CD4-positive, alpha-beta T cell treated with Interleukin-17A for 4 hours (primary cell): Measurements from ENCODE around the gene CBX6.
A peak's percentile ranks its signal among the peaks of the same experiment; 100 is the strongest.

Experiments used
- DNase-seq: peaks from one replicate; pipeline ENCODE4 v3.0.0-alpha.2; 2020; ENCODE audit warnings: mixed read lengths

The CBX6 gene

DNA sequence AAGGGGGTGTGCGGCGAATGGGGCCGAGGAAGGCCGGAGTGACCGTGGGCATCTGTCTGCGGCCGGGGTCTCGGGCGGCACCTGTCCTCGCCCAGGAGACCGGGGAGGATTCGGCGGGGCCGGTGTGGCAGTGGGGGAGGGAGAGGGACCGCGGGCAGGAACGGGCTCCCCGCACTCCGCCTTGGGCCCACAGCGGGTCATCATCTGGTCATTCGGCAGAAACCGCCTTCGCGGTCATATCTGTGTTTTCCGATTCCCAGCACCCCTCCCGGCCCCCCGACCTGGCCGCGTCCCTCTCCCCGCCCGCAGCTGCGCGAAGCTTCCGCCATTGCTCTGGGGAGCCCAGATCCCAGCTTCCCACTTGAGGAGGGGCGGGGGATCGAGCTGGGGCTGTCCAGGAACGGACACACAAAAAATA, 824 bp upstream of the CBX6 start:
- DNase-seq, result peak; percentile 34

DNA sequence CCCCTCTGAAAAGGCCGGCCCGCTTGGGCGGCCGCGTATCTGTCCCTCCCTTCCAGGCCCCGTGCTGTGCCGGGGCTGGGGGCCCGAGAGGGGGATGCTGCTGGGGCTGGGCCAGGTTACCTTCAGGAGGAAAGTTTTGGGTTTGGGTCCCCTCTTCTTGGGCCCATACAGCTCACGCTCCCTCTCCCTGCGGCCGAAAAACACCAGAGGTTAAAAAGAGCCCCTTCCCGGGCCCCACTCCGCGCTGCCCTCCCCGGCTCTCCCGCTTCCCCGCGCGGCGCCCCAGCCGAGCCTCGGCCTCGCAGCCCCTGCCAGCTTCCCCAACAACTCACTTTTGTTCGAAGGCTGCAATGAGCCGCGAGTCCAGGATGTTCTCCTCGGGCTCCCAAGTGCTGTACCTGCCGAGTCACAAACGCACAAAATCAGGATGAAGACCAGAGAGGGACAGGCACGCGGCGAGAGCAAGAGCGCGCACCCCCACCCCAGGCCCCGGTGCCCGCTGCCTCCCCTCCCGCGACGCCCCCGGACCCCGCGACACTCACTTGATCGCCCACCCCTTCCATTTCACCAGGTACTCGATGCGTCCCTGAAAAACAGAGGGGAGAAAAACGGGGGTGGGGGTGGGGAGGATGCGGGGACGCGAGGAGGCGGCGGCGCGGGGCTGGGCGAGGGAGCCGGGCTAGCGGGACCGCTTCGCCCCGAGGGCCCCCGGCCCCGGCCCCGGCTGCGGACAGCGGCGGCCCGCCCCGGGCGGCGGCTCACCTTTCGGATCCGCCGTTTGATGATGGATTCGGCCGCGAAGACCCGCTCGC, 450 bp downstream of the CBX6 start:
- peak; percentile 38 for DNase-seq

DNA sequence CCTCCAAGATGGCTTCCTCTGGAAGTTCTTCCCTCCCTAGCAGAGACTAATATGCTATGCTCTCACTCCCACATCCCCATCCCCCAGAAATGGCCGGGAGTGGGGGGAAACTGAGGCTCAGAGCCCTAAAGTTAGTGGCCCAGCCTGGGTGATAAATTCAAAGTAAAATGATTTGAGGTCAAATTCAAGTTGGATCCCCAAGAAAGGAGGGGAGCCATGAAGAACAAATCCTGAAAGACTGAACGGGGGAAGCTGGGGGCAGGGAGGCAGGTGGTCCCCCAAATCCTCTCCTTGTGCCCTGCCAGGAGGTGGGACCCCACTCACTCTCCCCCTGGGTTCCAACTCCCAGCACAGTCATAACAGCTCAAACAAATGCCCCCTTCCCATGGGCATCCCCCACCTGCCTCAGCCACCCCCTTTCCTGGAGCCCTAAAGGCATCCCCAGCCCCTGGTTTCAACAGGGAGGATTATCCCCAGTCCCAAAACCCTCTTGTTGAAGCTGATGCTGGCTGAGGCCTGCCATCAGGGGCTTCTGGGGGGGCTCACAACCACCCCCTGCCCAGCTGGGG, 1.1 kb downstream of the CBX6 start:
- DNase-seq, result no peak

DNA sequence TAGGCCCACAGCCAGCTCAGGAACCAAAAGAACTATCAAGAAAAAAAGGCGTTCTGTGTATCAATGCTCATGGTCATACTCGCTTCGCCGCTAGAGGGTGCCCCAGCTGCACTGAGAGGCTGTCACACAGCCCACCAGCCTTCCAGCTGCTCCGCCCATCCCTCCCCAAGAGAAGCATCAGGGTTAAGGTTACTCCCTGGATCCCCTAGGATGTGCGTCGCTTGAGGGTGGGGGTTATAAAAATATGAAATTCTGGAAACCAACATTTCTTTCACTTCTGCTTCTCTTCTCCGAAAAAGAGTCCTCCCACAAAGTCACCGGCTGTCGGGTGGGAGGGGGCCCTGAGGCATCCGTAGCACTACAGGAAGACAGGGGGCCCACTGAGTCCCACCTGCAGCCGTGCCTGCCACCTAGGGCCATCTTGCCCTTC, 1.7 kb downstream of the CBX6 start:
- DNase-seq, result peak; percentile 92

DNA sequence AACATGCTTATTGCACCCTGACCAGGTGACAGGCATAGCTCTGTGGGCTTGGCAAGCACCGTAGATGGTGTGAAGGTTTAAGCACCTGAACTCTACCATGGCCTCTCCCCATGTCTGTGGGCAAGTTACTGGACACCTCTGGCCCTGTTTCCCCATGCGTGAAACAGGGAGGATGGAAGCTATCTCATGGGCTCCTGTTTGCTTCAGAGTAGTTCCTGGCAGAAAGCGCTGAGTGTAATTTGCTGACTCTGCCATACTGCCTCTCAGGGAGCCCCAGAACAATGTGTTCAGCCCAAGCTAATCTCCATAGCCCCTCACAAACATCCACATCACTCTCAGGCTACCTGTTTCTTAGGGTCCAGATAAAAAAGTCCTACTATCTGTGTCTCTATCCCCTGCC, 2.4 kb downstream of the CBX6 start:
- DNase-seq, result no peak

DNA sequence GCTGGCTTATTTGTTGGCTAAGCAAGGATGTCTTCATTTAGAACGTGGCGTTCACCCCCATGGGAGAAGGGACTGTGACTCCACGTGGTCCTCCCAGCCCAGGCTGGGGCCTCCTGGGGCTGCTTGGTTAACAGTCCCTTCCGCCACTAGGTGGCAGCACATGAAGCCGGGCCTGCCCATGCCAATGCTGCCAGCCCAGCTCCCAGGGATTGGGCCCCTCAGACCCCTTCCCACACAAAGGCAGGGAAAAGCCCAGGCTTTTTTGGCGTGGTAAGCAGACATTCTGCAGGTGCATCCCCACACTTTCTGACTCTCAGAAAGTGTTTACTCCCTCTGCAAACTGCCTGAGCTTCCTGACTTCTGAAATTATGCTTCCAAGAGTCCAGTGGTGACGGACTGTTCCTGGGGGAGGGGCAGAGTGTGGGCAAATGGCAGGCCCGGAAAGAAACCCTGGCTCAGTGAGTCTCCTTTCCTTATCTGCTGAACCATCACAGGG, 3.1 kb downstream of the CBX6 start:
- peak; percentile 91 for DNase-seq

DNA sequence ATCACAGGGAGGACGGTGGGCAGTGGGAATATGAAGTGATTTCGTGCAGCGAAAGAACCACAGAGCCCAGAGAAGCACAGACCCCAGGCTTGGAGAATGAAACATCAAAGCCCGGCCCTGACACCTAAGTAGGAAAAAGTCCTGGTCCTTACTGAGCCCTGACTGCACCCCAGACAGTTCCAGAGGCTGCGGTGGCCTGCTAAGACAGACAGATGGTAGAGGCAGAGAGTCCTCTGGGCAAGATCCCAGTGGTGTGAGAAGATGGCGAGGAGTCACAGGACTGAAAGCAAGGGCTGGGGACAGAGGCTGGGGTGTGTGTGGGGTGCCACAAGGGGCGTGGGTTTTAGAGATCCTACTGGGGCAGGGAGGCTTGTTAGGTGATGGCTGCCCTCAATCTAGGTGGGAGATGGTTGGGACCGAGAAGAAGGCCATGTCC, 3.7 kb downstream of the CBX6 start:
- DNase-seq, result no peak

DNA sequence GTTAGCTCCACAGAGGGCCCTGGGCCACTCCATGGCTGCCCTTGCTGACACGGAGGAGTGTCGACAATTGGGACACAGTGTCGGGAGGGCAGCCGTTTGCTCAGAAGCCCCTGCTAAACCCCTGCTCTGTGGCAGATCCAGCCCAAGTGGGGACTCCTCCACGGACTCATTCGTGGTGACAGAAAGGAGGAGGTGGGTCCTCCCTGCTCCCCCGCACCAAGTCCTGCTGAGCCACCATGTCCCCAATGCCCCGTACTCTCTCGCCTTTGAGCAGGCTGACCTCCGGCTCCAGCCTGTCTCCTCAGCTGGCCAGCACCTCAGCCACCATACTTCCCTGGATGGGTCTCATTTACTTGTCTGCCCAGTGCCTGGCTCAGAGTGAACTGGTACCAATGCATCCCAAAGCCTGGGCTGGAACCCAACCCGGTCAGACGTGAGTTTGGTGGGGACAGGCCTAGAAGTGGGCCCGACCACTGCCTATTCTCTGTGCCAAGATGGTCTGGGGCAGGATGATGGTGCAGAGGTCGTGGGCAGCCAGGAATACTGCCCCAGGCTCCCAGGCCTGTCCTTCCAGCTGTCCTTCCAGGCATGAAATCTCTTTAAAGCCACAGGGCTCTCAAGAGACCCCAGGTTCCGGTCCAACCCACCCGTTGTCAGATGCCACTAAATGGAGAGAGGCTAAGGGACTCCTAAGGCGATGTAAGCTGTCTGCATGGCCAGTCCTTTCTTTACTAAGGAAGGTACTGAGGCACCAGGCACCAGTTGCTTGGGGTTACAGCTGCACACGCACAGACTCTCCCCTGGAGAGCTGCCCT, 4.3 kb downstream of the CBX6 start:
- no peak for DNase-seq

DNA sequence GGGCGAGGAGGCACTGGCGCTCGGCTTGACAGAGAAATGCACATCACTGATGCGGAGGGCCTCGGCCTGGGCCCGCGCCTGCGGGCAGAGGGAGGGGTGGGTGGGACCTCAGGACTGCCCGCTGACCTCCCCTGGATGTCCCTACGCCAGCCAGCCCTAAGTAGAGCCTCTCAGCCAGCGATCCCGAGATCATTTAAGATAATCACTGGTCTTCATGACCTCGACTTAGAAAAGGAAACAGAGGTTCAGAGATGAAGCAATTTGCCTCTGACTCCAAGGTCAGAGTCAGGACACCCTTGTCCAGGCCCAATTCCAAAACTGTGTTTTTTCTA, 4.9 kb downstream of the CBX6 start:
- no peak for DNase-seq

DNA sequence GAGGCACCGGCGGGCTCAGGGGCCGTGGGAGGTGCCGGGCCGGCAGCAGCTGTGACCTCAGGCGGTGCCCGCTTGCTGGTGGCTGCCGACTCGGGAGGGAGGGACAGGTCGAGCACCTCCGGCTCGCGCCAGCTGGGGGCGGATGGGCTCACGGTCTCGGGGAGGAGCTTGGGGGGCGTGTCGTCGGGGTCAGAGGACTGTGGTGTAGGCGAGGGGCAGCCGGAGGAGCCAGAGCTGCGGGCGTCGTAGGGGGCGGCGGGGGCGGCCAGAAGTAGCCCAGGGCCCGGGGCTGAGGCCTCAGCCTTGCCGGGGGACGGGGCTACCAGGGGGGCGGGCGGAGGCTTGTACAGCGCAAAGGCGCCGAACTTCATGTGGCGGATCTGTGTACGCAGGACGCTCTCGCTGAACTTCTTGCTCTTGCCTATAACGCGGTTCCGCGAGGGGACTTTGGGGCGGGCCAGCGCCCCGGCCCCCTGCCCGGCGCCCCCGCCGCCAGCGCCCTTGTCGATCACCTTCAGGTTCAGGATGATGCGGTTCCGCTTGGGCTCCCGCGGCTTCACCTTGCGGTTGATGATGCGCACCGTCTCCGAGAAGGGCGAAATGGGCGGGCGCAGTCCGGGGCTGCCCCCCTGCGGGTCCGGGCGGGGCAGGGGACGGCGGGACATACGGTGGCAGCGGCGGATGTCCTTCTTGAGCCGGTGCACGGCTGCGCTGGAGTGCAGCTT, 5.5 kb downstream of the CBX6 start:
- DNase-seq, result no peak

DNA sequence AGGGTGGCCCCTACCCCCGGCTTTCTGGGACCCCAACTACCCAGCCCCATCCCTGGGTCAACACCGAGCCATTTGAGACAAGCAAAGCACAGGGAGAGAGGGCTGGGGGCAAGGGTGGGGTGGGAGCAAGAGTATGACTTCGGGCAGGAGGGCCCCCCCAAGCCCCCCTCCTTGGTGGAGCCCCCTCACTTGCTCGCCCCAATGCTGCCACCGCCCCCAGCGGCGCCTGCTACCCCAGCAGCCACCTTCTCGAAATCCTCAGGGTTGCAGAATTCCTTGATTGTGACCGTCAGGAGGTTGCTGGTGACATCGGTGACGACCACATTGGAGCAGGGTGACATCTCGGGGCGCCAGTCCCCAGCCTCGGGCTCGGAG, 6.0 kb downstream of the CBX6 start:
- no peak for DNase-seq

DNA sequence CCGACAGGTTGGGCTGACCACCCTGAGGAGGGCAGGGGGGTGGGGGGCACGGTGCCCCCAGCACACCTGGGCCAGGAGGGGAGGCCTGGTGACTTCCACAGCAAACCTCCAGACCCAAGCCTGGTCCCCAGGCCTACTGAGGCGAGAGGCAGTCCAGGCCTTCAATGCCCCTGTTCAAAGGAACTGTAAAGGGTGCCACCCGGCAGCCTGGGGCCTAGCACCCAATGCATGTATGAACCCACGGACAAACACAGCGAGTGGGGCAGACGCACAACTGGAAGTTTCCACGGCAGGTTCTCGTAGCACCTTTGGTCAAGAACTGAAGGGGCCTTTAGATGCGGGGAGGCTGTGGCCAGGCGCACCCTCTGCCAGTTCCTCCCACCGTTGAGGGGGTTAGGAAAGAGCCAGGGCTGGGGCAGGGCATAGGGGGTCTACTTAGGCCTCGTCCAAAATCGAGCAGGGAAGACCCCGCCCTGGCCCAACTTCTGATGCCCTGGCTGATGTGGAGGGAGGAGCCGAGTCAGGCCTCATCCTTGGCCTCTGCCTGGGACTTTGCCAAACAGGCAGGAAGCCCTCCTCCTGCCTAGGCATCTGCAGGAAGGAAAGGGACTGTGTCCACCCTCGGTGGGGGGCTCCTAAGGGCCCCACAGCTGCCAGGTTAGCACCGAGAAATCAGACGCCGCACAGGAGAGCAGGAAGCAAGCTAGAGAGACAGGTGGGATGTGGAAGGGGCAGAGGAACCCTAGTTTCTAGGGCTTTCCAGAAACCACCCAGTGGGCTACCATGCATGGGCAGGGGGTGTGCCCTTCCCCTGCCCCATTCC, 6.6 kb downstream of the CBX6 start:
- no peak for DNase-seq

DNA sequence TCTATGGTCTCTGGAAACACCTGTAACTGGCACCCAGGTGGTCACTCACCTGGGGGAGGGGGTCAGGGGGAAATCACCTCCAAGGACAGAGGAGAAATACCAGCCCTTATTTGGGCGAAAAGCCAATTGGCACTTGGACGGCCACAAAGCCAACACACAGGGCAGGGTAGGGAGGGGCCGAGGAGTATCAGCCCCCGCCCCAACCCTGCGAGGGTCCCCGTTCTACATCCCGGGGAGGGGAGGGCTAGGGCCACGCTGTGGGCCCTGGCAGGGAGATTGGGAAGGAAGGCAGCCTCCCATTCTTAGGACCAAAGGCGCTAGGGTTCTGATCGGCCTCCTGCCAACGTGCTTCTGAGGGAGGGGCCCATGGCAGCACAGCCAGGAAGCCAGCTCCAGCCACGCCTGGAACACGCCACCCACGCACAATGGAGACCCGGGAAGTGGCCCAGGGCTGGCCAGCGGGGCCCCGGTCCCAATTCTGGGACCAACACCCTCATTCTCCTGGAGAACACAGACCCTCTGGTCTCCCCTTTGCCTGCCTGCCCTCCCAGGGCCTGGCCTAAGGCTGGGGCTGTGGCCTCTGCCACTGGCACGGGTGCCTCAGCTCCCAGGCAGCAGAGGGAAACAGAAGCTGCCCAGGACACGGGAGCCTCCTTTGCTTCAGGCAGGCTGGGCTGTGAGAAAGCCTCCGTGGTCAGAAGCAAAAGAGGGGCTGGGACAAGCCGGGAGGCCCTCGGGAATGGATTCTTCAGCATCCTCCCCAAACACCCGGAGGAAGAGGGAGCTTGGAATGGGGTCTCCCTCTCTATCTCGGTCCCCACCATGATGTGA, 7.4 kb downstream of the CBX6 start:
- no peak for DNase-seq

DNA sequence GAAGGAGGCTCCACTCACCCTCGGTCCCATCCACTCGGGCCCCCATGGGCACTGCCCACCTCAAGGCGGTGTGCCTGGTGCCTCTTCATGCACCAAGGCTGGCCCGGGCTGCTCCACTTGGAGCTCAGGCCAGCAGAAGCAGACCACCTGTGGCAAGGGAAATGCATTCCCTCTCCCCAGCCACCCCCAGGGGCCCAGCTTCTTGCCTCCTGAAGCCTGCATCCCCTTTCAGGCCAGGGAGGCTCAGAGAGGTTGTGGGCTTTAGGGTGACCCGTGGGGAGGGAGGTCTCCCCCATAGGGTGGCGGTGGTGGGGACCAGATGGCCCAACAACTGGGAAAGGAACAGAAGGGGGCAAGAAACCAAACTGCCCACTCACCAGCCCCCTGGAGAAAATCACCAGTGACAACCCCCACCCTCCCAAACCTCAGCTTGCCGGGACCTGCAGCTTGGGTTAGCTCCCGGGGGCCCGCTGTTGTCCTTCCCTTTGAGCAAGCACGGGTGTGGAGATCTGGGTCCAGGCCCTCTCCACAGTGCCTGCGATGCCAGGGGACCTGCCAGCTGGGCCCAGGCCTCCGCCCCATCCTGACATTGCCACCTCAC, 8.4 kb downstream of the CBX6 start:
- DNase-seq, result no peak

DNA sequence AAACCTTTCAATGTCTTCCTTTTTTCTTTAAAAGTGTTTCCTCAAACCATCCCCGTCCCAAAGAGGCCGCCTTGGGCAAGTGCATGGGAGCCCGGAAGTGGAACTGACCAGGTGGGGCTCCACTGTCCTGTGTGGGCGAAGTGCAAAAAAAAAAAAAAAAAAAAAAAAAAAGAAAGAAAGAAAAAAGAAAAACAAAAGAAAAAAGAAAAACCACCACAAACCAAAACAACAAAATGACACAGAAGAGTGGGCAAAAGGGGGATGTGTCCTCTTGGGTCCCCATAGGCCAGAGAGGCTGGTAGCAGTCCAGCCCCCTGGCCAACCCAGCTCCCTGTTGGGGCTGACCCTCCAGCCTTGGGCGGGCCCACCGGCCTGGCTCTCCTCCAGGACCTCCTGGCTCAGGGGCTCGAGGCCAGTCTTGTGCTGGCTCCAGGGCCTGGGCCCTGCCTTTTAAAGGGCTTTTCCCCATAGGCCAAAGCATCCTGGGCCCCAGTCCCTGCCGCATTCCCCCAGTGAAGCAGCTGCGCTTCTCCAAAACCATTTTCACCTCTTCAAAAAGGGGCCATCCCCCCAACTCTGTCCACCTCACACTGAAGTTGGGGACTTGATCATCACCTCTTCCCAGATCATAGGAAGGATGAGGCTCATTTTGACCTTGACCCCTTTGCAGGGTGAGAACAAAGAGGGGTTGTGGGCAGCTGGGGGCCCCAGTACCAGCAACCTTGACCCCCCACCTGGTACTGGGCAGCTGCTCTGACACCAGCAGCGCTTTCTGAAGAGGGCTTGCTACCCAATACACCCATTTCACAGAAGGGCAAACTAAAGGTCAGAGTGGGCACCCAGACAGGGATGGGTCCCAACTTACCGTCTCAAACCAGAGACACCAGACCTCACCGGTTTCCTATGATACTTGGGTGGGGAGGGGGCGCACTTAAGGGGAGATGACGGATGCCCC, 9.4 kb downstream of the CBX6 start:
- DNase-seq, result no peak

DNA sequence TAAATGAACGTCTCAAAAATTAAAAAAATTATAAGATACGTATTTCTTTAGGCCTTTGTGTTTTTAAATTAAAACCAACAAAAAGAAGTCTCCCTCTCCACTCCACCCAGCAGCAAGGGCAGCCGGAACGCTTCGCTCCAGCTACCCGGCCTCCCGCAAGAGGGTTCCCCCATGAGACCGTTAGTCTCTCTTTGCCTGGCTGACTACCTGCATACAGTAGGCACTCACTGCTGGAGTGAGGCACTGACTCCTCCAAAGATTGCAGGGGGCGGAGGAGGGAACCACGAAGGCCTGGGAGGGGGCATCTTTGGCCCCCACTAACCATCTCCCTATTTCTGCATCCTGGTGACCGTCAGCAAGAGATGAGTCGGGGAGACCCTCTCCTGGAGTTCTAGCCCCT, 10.1 kb downstream of the CBX6 start:
- DNase-seq, result no peak

DNA sequence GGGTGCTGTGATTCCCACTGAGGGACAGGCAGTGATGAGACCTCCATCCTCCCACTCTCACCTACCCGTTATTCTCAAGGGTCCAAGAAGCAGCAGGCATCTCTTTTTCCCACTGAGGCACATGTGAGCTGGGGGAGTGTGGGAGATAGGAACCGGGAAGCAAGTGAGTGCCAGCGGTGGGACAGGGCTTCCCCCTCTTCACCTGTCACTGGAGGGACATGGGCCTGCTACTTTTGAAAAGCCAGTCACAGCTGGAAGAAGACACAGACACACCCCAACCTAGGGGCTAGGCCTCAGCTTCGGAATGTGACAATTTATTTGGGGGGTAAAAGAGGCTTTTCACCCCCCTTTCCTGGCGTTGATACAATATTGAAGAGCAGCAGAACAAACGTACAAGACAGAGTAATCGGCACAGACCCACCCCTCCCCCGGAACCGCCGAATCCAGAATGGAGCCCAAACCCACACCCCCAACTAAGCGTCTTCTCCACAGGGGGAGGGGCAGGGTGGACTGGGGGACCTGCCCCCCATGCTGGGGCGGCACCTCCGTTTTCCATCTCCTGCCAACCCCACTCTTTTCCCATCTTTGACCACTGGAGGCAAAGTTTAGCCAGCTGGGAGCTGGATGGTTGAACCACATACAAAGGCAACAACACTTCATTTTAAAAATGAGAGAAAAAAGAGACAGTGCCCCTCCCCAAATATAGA, 10.7 kb downstream of the CBX6 start:
- DNase-seq, result no peak

DNA sequence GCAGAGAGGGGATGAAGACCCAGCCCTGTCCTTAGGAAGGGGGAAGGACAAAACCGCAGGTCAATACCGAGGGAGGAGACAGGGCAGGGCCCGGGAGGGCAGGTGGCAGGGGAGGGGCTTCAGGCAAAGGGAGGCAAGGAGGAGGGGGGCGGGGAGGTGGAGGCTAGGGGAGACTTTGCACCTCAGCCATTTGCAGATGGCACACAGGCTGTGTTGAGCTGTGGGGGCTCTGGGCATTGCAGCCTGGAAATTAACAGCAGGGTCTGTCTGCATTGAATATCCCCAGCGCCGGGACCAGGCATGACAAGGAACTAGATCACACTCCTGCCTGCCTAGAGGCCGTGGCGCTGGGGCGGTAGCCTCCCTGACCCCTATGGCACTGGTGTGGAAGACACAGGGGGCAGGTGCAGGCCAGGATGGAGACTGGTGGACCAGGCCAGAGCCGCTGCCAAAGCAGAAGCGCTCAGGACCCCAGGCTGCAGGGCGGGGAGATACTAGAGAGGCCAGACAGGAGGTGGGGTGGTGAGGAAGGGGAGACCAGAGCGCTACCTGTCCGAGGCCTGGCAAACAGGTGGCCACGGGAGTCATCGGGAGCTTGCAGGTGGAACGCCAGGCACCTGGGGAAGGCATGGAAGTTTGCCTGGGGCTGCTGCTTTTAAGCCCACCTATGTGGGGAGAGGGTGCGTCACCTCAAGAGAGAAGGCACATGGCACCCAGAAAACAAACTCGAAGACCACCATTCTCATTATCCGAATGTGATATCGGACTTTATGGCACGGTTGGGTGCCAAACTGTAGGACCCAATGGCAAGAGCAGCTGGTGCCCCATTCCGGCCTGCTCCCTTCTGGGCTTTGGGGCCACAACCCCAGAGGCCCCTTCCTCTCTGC, 11.5 kb downstream of the CBX6 start:
- DNase-seq, result no peak
